ENCODE measurements around the gene TIFAB.

Gene TIFAB

GRCh38 chr5:135445306-135445985, 6.7 kb downstream of the TIFAB start:
- DNase-seq: no peak
- H3K9me3 Mint-ChIP-seq: no peaks in the 10 kb centered on the region
- H3K4me3 Mint-ChIP-seq: no peak overlapping the region
- no peak overlapping the region for H3K27ac Mint-ChIP-seq
- no peaks in the 10 kb centered on the region for H3K4me1 Mint-ChIP-seq (ENCODE audit: low read depth)
- peaks cover 23% of the 10 kb centered on the region for H3K27me3 Mint-ChIP-seq
- H3K36me3 Mint-ChIP-seq (ENCODE audit: low read depth): no peaks in the 10 kb centered on the region

GRCh38 chr5:135444881-135445280, 7.3 kb downstream of the TIFAB start:
- no peak overlapping the region for H3K27ac Mint-ChIP-seq
- no peak overlapping the region for H3K4me3 Mint-ChIP-seq
- DNase-seq: no peak
- no peaks in the 10 kb centered on the region for H3K4me1 Mint-ChIP-seq (ENCODE audit: low read depth)
- no peaks in the 10 kb centered on the region for H3K36me3 Mint-ChIP-seq (ENCODE audit: low read depth)
- H3K9me3 Mint-ChIP-seq: no peaks in the 10 kb centered on the region
- H3K27me3 Mint-ChIP-seq: peaks cover 20% of the 10 kb centered on the region

DNA sequence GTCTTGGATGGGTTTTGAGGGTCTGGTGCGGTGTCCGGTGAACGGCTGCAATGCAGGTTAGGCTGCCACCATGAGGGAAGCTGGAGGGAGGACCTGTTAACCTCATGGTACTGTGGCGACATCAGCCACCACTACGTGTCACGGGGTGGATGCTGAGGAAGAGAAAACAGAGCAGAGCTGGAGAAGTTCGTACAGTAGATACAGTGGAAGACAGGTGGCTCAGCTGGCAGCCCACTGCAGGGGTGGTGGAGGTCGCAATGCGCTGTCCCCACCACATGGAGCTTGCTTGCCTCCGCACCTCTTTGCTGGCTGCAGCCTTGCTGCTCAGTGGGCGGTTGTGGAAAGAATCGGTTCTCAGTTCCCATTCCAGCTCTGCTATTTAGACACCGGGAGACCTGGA, 7.8 kb downstream of the TIFAB start:
- Mint-ChIP-seq H3K9me3 (no peaks in the 10 kb centered on the region), H3K27ac (no peak overlapping the region), H3K36me3 (ENCODE audit: low read depth) (no peaks in the 10 kb centered on the region), H3K27me3 (peaks cover 18% of the 10 kb centered on the region), H3K4me1 (ENCODE audit: low read depth) (no peaks in the 10 kb centered on the region), H3K4me3 (no peak overlapping the region)
- DNase-seq: no peak

DNA sequence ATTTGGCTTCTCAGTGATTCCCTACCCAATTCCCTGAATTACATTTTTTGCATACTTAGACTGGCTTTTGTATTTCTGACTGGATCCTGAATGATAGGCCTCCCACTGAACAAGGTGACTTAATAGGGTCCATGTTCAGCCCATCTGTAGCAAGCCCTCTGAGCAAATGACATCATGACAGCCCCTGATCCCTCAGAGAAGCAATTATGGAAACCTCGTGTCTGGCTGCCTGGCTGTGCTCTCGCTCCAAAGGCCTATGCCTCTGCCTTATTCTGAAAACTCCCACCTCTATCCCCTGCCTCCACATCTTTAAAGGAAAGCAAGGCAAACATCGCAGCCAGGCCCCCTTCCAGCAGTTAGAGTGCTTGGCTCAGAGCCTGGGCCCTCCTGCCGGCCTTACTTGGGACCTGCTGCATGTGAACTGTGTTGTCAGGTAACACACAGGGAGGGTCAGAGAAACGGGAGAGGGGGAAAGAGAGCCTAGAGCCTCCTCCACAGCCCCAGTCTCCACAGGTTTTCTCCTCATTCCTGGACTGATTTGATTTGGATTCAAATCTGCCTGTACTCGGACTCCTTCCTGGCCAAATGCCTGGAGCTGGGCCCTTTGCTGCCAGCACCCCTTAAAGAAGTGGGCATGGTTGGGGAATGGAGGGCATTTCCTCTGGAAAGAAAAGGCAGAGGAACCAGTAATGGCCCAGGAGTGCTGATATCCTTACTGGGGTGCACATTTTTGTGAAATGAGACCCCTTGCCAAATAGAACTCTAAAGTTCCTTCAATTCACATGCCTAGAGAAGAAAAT, 8.8 kb downstream of the TIFAB start:
- Mint-ChIP-seq H3K27me3 (peaks cover 15% of the 10 kb centered on the region), H3K36me3 (ENCODE audit: low read depth) (no peaks in the 10 kb centered on the region), H3K27ac (no peak overlapping the region), H3K4me1 (ENCODE audit: low read depth) (no peaks in the 10 kb centered on the region), H3K4me3 (no peak overlapping the region), H3K9me3 (no peaks in the 10 kb centered on the region)
- DNase-seq: no peak

- Mint-ChIP-seq H3K27ac (no peak overlapping the region), H3K36me3 (ENCODE audit: low read depth) (no peaks in the 10 kb centered on the region), H3K27me3 (peaks cover 17% of the 10 kb centered on the region), H3K9me3 (no peaks in the 10 kb centered on the region), H3K4me3 (no peak overlapping the region), H3K4me1 (ENCODE audit: low read depth) (no peaks in the 10 kb centered on the region)
- no peak for DNase-seq
Observed at GRCh38 chr5:135442431-135443160, 9.6 kb downstream of the TIFAB start.

GRCh38 chr5:135441919-135442318, 10.2 kb downstream of the TIFAB start:
- Mint-ChIP-seq H3K27me3 (peaks cover 12% of the 10 kb centered on the region), H3K4me3 (no peak overlapping the region), H3K36me3 (ENCODE audit: low read depth) (no peaks in the 10 kb centered on the region), H3K9me3 (no peaks in the 10 kb centered on the region), H3K27ac (no peak overlapping the region), H3K4me1 (ENCODE audit: low read depth) (no peaks in the 10 kb centered on the region)
- no peak for DNase-seq

- Mint-ChIP-seq H3K4me1 (ENCODE audit: low read depth) (no peaks in the 10 kb centered on the region), H3K27me3 (peaks cover 13% of the 10 kb centered on the region), H3K9me3 (no peaks in the 10 kb centered on the region), H3K4me3 (no peak overlapping the region), H3K27ac (no peak overlapping the region), H3K36me3 (ENCODE audit: low read depth) (no peaks in the 10 kb centered on the region)
- DNase-seq: peak; percentile 18
Observed at GRCh38 chr5:135441350-135441831, 10.8 kb downstream of the TIFAB start.

DNA sequence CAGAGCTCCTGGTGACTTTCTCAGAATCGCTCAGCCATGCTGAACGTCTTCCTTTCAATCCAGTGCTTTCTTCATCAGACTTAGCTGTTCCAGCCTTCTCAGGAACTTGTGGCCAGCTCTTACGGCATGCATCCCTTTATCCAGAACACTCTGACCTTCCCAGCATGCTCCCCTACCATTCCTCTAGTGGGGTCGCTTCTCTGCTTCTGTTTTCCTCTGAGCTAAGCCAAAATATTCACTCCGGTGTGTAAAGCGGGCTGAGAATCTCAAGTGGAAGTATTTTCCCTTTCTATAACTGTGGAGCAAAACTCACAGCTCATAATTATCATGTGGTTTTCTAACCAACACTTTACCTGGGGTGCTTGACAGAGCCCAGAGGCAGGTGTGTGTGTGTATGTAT, 11.2 kb downstream of the TIFAB start:
- Mint-ChIP-seq H3K4me3 (no peak overlapping the region), H3K4me1 (ENCODE audit: low read depth) (no peaks in the 10 kb centered on the region), H3K27ac (no peak overlapping the region), H3K27me3 (peaks cover 13% of the 10 kb centered on the region), H3K9me3 (no peaks in the 10 kb centered on the region), H3K36me3 (ENCODE audit: low read depth) (no peaks in the 10 kb centered on the region)
- DNase-seq: no peak

DNA sequence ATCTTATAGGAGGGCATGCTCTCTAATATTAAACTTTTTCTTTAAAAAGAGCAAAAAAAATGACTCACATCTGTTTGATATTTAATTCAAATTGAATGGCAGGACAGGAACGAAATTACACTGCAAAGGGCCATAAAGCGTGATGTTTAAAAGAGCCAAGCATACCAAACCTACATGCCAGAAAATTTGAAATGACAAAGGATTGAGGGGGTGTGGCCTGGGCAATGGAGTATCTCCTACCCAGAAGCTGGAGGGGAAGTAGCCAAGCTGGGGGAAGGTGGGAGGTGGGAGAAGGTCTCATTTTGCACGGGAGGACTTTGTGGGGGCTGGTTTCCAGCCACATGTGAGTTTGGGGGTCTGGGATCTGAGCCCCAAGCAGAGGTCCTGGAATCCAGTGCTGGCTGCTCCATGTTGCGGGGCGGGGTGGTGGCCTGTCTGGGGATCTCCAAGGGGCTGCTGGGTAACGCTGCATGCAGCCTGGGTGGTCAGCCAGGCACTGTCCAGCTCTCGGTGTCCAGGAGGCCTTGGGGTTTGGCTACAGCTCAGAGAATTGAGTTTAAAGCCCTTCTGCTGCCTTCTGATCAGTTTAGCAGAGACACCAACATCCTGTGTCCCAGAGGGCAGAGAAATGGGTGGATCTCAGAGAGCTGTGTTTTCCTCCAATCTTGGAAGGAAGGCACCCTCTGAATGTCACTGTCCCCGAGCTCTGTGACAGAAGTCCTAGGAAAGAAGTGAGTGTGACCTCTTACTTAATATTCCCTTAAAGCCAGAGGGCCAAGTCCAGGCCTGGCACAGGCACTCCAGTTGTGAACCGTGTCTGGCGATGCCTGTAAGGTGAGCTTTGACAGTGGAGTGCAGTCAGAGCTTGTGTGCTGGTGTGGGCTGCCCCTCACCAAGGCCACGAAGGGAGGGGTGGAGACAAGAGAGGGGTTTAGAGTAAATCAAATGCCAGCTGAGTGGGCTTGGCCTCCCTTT, 12.6 kb downstream of the TIFAB start:
- H3K9me3 Mint-ChIP-seq: no peaks in the 10 kb centered on the region
- H3K27me3 Mint-ChIP-seq: peaks cover 26% of the 10 kb centered on the region
- no peak for DNase-seq

DNA sequence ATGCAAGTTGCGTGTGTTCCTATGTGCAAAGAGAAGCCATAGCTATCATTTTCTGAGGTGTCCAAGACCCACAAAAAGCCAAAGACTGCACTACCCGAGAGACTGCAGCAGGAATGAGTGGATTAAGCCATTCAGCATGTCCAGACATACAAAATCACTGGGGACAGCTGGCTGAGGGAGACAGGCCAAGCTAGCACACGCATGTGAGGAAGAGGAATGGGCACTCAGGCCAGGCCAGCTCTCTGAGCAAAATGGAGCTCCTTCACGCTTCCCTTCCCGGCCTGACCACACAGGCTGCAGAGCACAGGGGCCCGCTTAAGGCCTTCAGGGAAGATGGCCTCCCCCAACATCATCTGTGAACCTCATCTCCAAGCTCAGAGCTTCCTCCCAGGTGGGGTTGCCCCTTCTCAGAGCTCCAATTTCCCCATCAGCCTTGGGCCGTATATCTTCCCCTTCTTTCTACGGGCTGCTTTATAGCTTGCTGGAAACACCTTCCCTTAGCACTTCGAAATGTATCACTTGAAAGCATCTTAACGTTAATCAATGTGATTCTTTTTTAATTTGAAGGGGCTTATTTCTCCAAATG, 13.4 kb downstream of the TIFAB start:
- Mint-ChIP-seq H3K27me3 (peaks cover 23% of the 10 kb centered on the region), H3K4me3 (no peak overlapping the region), H3K36me3 (ENCODE audit: low read depth) (no peaks in the 10 kb centered on the region), H3K4me1 (ENCODE audit: low read depth) (no peaks in the 10 kb centered on the region), H3K9me3 (no peaks in the 10 kb centered on the region), H3K27ac (no peak overlapping the region)
- DNase-seq: no peak

More for the DNA sequence above, 12.6 kb downstream of the TIFAB start:
- H3K4me3 Mint-ChIP-seq: no peak overlapping the region
- H3K4me1 Mint-ChIP-seq (ENCODE audit: low read depth): no peaks in the 10 kb centered on the region
- H3K36me3 Mint-ChIP-seq (ENCODE audit: low read depth): no peaks in the 10 kb centered on the region
- no peak overlapping the region for H3K27ac Mint-ChIP-seq

GRCh38 chr5:135437796-135438560, 14.2 kb downstream of the TIFAB start:
- no peaks in the 10 kb centered on the region for H3K36me3 Mint-ChIP-seq (ENCODE audit: low read depth)
- DNase-seq: no peak
- H3K9me3 Mint-ChIP-seq: no peaks in the 10 kb centered on the region
- H3K4me1 Mint-ChIP-seq (ENCODE audit: low read depth): no peaks in the 10 kb centered on the region
- no peak overlapping the region for H3K4me3 Mint-ChIP-seq
- H3K27ac Mint-ChIP-seq: no peak overlapping the region
- peaks cover 23% of the 10 kb centered on the region for H3K27me3 Mint-ChIP-seq

- no peaks in the 10 kb centered on the region for H3K4me1 Mint-ChIP-seq (ENCODE audit: low read depth)
- H3K27ac Mint-ChIP-seq: no peak overlapping the region
- H3K36me3 Mint-ChIP-seq (ENCODE audit: low read depth): no peaks in the 10 kb centered on the region
Observed at GRCh38 chr5:135437422-135437795, 14.7 kb downstream of the TIFAB start.

GRCh38 chr5:135436951-135437418, 15.2 kb downstream of the TIFAB start:
- H3K9me3 Mint-ChIP-seq: no peaks in the 10 kb centered on the region
- peaks cover 23% of the 10 kb centered on the region for H3K27me3 Mint-ChIP-seq
- no peak overlapping the region for H3K27ac Mint-ChIP-seq
- H3K36me3 Mint-ChIP-seq (ENCODE audit: low read depth): no peaks in the 10 kb centered on the region
- H3K4me1 Mint-ChIP-seq (ENCODE audit: low read depth): no peaks in the 10 kb centered on the region
- H3K4me3 Mint-ChIP-seq: no peak overlapping the region
- no peak for DNase-seq

More at GRCh38 chr5:135437422-135437795, 14.7 kb downstream of the TIFAB start:
- H3K9me3 Mint-ChIP-seq: no peaks in the 10 kb centered on the region
- no peak for DNase-seq
- no peak overlapping the region for H3K4me3 Mint-ChIP-seq
- peaks cover 23% of the 10 kb centered on the region for H3K27me3 Mint-ChIP-seq
